HT1080 (cell line): Measurements from ENCODE around the gene OCEL1. TPM values are rescaled to one million over a fixed set of nuclear protein-coding genes. Genes with fewer than 3 reads are reported as not detected.
A peak's percentile ranks its signal among the peaks of the same experiment; 100 is the strongest.
"Not testable (repeated sequence)": the region's sequence is repeated elsewhere in the genome, so short reads cannot be mapped to it uniquely, and the experiment has no call there.

Experiments used
- DNase-seq: peaks from one replicate; pipeline ENCODE4 v3.0.0-alpha.2; 2015; ENCODE audit warnings: low read depth
- total RNA-seq: library from RNA; depleted of rRNA; stranded (reverse); fragments of >200 nt; shearing (Covaris generic); gene quantifications from 2 replicates; pipeline ENCODE4 v1.2.3, GENCODE V29; 2014; rRNA removed

OCEL1 gene
- total RNA-seq, 1 experiment from 2014 or later, result 8.1 TPM

- DNase-seq, result peak; percentile 80
Observed at GRCh38 chr19:17260842-17261325, 34.9 kb downstream of the OCEL1 start.

- no peak for DNase-seq
Observed at GRCh38 chr19:17262557-17262956, 36.5 kb downstream of the OCEL1 start.

- no peak for DNase-seq
Observed at GRCh38 chr19:17263712-17264640, 38.0 kb downstream of the OCEL1 start.

- DNase-seq, result no peak
Observed at GRCh38 chr19:17264641-17264979, 38.6 kb downstream of the OCEL1 start, which contains the start of gene USHBP1. TSS of gene USHBP1 (minus strand) at chr19:17264745. CDS start at chr19:17264299, 446 bp downstream.

GRCh38 chr19:17266026-17266425 lies 40.0 kb downstream of the OCEL1 start:
- no peak for DNase-seq

GRCh38 chr19:17266589-17266974 lies 40.6 kb downstream of the OCEL1 start:
- DNase-seq, result no peak

GRCh38 chr19:17266975-17267788 lies 41.2 kb downstream of the OCEL1 start, which contains the start of gene BABAM1:
TSS of gene BABAM1 (plus strand) at chr19:17267443. CDS start at chr19:17268807, 1,364 bp downstream.
- DNase-seq, result peak; percentile 100

GRCh38 chr19:17268754-17269153 lies 42.7 kb downstream of the OCEL1 start:
- DNase-seq, result no peak

- not testable (repeated sequence) for DNase-seq
Observed at GRCh38 chr19:17274892-17275291, 48.9 kb downstream of the OCEL1 start.

GRCh38 chr19:17275441-17276175 lies 49.6 kb downstream of the OCEL1 start:
- DNase-seq, result no peak

Other genes with a start within 250 kb of the OCEL1 start
- gene CPAMD8, start 199.4 kb upstream of the OCEL1 start, total RNA-seq, result not detected in 2 replicates
- gene HAUS8, start 150.8 kb upstream of the OCEL1 start, total RNA-seq, result 10.1 and 11.1 TPM in 2 replicates
- gene MYO9B, start 150.4 kb upstream of the OCEL1 start, total RNA-seq, result 29.3 and 30.8 TPM in 2 replicates
- 30.5 and 36.4 TPM in 2 replicates for gene USE1, start 10.9 kb upstream of the OCEL1 start, total RNA-seq
- 84.2 and 89.7 TPM in 2 replicates for gene NR2F6, start 19.7 kb downstream of the OCEL1 start, total RNA-seq
- gene USHBP1, start 38.5 kb downstream of the OCEL1 start, total RNA-seq, result 0.07 TPM in 1 of 2 replicates, not detected in the other
- 248 and 260 TPM in 2 replicates for gene BABAM1, start 41.2 kb downstream of the OCEL1 start, total RNA-seq
- 0.35 and 1.3 TPM in 2 replicates for gene ANKLE1, start 55.7 kb downstream of the OCEL1 start, total RNA-seq
- gene ABHD8, start 77.2 kb downstream of the OCEL1 start, total RNA-seq, result 0.23 and 0.24 TPM in 2 replicates
- gene MRPL34, start 79.6 kb downstream of the OCEL1 start, total RNA-seq, result 111 and 122 TPM in 2 replicates
- gene DDA1, start 83.3 kb downstream of the OCEL1 start, total RNA-seq, result 33.0 and 48.1 TPM in 2 replicates
- 2.1 and 2.3 TPM in 2 replicates for gene ANO8, start 108.6 kb downstream of the OCEL1 start, total RNA-seq
- gene GTPBP3, start 111.3 kb downstream of the OCEL1 start, total RNA-seq, result 38.2 and 43.3 TPM in 2 replicates
- not detected in 2 replicates for gene PLVAP, start 151.1 kb downstream of the OCEL1 start, total RNA-seq
- not detected in 2 replicates for gene CCDC194, start 168.0 kb downstream of the OCEL1 start, total RNA-seq
- 1.2 TPM in 1 of 2 replicates, not detected in the other for gene BST2, start 179.4 kb downstream of the OCEL1 start, total RNA-seq
- gene MVB12A, start 193.8 kb downstream of the OCEL1 start, total RNA-seq, result 72.1 and 78.0 TPM in 2 replicates
- gene TMEM221, start 222.4 kb downstream of the OCEL1 start, total RNA-seq, result not detected in 2 replicates
- gene NXNL1, start 234.7 kb downstream of the OCEL1 start, total RNA-seq, result not detected in 2 replicates
- gene SLC27A1, start 244.3 kb downstream of the OCEL1 start, total RNA-seq, result 8.9 and 9.1 TPM in 2 replicates